GM21526 (cell line): ENCODE results near the gene GFOD1.
"Not testable (repeated sequence)": the region's sequence is repeated elsewhere in the genome, so short reads cannot be mapped to it uniquely, and the experiment has no call there.

Source experiments
- ATAC-seq: cut with Tn5 transposase; IDR thresholded peaks from one replicate; pipeline ENCODE4 v1.9.1; 2021; ENCODE audit warnings: moderate library complexity; ENCODE audit not compliant: unreplicated experiment, low FRiP score

The GFOD1 gene

GRCh38 chr6:13511913-13512717, 24.7 kb upstream of the GFOD1 start:
- no peak for ATAC-seq

DNA sequence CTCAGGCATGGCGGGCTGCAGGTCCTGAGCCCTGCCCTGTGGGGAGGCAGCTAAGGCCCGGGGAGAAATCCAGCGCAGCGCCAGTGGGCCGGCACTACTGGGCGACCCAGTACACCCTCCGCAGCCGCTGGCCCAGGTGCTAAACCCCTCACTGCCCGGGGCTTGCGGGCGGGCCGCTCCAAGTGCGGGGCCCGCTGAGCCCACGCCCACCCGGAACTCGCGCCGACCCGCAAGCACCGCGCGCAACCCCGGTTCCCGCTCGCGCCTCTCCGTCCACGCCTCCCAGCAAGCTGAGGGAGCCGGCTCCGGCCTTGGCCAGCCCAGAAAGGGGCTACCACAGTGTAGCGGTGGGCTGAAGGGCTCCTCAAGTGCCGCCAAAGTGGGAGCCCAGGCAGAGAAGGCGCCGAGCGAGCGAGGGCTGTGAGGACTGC, 23.8 kb upstream of the GFOD1 start:
- not testable (repeated sequence) for ATAC-seq

DNA sequence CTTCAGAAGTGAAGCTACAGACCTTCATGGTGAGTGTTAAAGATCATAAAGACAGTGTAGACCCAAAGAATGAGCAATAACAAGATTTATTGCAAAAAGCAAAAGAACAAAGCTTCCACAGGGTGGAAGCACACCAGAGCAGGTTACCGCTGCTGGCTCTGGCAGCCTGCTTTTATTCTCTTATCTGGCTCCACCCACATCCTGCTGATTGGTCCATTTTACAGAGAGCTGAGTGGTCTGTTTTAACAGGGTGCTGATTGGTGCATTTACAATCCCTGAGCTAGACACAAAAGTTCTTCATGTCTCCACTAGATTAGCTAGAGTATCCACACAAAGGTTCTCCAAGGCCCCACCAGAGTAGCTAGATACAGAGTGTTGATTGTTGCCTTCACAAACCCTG, 23.0 kb upstream of the GFOD1 start:
- ATAC-seq: not testable (repeated sequence)

GRCh38 chr6:13508711-13509705, 21.6 kb upstream of the GFOD1 start:
- no peak for ATAC-seq

DNA sequence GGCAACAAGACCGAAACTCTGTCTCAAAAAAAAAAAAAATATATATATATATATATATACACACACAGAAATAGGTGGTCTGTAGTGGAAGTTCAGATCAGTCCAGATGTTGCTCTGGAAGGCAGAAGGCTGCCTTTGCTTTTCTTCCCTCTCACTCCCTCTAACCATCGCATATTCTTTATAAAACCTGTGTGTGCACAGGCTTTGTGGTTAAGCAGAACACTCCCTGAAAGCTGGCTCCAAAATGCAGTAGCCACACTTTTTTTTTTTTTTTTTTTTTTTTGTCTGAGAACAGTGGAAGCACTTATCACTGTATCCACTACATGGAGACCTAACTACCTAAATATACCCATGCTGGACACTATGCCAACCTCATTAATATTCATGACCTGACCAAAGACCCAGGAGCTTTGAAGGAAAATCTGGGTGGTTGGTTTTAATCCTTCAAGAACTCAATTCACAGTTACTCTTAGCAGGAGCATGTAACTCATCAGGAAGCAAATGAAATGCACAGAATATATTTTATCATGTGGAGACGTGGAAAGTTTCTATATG, 20.0 kb upstream of the GFOD1 start:
- no peak for ATAC-seq

DNA sequence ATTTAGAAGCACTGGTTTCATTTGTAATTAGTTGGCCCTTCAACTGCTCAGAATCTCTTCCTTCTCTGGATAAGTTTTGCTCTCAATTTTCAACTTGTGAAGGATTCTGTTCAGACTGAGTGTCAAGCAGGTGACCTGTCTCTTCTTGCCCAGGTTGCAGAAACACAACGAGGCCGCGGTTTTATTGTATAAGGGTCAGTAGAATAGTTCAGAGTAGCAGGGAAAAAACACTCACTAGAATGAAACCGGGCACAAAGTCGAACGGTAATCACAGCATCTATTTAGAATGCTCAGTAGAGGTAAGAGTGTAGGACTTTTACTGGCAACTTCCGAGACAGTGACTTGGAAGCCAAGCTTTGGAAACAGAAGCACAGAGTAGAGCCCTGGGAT, 17.9 kb upstream of the GFOD1 start:
- no peak for ATAC-seq

DNA sequence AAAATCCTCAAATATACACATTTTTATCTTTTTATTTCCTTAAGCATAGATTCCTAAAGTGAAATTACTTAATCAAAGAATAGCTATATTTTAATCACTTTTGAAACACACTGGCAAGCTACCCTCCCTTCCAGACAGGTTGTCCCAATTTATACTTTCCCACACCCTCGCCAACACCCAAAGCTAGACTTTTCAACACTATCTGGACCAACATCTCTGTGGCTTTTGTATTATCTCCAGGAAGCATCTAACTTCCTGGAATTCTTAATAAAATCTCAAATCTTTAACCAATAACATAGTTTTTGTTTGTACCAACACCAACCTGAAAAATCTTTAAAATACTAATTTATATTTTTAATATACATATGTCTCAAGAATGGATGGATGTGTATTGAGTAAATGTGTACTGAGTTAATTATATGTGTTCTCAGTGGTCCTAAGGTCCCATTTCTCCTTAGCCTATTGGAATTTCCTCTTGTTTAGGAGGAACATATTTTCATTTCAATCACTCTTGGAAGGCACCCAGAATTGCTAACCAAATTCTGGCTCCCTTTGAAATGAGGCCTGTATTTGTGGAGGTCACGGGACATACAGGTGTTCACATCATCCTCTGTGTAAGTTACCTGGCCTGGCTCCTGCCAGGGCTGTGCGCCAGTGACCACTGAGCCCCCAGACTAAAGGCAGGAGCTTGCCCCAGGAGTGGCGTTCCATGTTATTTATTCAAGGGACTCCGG, 17.4 kb upstream of the GFOD1 start:
- no peak for ATAC-seq

DNA sequence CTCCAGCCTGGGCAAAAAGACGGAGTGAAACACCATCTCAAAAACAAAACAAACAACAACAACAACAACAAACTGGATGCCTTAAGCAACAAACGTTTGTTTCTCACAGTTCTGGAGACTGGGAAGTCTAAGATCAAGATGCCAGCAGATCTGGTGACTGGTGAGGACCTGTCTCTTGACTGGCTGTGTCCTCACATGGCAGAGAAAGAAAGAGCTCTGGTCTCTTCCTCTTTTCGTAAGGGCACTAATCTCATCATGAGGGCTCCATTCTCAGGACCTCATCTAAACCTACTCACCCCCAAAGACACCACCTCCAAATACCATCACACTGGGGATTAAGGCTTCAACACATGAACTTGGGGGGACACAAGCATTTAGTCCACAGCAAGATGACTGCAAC, 13.5 kb upstream of the GFOD1 start:
- no peak for ATAC-seq

DNA sequence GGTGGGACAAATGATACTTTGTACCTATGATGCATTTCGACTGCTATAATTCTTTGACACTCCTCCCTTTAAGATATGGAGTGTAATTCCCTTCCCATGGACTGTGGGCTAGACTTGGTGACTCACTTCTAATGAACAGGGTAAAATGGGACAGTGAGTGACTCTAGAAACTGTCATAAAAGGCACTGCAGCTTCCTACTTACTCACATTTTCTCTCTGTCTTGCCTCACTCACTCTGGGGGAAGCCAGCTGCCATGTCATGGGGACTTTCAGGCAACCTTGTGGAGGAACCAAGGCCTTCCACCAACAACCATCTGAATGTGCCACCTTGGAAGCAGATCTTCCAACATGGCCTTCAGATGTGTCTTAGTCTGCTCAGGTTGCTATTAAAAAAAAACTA, 12.9 kb upstream of the GFOD1 start:
- no peak for ATAC-seq

GRCh38 chr6:13496513-13497190, 9.3 kb upstream of the GFOD1 start:
- ATAC-seq: no peak

DNA sequence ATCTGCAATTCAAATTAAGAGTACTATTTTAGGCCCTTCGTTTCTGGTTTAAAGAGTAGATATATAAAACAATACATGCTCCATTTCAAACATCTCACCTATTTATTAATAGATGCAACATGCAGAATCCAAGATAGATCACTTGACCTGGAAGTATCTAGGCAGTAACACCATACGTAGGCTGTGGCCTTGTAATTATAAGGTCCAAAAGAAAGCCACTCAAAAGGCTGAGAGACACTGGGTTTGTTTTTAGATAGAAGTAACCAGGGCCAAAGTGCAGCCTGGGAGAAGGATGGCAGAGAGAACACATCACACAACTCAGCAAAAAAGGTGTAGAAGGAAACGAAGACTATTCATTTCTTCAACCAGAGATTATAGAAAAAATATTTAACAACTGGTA, 8.4 kb upstream of the GFOD1 start:
- ATAC-seq: no peak

DNA sequence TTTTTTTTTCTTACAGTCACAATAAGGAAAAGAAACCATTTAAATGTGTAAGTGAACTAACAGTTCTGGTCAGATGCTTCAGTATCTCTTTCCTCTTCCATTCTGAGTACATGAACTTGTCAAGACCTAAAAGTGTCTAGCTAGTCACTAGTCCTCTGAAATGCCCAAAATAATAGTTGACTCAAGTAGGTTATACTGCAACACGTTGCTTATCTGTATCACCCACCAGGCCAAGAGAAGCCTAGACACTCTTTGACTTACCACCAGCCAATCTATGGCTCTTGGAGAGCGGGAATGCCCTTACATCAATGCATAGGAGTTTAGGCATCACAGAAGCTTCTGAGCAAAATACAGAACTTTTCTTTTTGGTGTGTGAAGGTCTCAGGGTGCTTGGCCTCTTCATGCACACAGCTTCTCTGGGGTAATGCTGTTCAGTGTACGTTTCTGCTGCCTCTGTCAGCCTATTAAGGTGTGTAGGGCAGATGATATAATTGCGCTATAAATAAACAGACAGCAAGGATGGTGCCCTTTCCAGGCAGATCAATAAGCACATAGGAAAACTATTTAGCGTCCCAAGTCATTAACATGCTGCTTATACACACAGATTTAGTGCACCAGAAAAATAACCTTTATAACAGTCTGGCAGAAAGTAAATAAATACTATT, 7.8 kb upstream of the GFOD1 start:
- ATAC-seq: no peak

DNA sequence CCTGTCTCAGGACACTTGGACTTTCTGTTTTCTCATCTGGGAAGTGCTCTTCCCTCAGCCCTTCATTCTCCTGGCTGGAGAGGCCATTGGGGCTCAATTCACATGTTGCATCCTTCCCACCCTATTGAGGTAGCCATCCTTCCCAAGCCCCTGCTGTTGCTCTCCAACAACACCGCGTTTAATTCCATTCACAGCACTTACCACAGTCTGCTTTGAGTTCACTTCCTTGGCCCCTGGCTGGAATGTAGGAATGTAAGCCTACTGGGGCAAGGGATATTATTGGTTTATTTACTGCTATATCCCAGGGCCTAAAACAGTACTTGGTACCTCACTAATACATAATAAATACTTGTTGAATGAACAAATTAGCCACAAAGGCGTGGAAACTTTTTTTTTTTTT, 6.7 kb upstream of the GFOD1 start:
- ATAC-seq: no peak

DNA sequence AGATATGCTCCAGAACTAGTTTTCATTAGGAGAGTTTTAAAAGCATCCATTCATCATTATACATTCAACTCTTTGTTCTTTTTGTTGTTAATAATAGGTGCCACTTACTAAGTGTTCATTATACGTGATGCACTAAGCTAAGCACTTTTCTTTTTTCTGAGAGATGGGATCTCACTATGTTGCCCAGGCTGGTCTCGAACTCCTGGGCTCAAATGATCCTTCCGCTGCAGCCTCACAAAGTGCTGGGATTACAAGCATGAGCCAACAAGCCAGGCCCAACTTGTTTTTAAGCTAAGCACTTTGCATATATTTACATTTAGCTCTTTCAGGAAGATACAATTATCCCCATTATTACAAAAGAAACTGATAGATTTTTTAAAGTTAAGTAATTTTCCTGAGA, 5.7 kb upstream of the GFOD1 start:
- ATAC-seq: no peak

DNA sequence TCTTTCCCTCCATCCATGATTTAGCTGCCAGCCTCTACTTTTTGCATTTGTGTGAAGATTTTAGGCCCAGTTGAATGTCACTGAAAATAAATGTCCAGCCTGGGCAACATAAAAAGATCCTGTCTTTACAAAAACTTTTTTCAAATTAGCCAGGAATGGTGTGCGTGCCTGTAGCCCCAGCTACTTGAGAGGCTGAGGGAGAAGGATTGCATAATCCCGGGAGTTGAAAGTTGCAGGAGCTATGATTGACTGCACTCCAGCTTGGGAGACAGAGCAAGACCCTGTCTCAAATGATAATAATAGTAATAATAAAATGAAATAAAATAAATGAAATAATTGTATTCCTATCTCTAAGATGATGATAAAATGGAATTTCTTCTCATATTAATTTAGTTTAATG, 5.0 kb upstream of the GFOD1 start:
- no peak for ATAC-seq

- no peak for ATAC-seq
Observed at GRCh38 chr6:13491538-13491937, 4.1 kb upstream of the GFOD1 start.

DNA sequence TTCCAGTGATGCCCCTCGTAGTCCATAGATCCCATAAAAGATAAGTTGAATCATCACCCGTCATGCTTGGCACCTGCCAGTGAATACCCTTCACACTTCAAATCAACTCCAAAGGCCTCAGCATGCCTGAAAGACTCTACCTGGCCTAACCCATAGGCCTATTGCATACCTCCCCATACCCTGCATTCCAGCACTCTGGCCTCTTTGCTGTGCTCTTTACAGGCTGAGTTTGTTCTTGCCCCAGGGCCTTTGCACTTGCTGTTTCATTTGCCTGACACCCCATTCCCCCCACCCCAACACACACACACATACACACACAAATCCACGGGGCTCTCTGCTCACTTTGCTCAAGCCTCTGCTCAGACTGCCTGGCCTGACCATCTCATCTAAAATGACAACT, 3.0 kb upstream of the GFOD1 start:
- no peak for ATAC-seq

DNA sequence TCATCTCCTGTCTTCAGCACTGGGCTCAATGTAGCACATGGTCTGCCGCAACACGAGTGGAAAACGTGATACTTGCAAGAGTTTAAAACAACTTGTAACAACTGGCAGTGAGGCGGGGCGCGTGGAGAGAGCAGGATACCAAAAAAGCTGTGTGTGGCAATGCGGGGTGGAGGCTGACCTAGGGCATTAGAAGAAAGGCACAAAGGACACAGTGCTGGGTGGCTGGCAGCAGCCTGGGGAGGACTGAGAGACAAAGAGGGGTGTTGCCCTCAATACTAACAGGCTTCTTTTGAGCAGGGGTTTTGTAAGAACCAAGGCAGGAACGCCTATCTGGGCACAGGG, 1.5 kb upstream of the GFOD1 start:
- no peak for ATAC-seq

- no peak for ATAC-seq
Observed at GRCh38 chr6:13488015-13488895, 855 bp upstream of the GFOD1 start.
